Testis (tissue), 2 donors: ENCODE measurements around the gene VCX.

ENCODE experiments used
- POLR2A ChIP-seq: fragments of 450-650 bp; IDR thresholded peaks from one replicate; pipeline ENCODE4 v1.6.1; 2017; ENCODE audit warnings: antibody characterized with exemption, mild to moderate bottlenecking, moderate library complexity
- TF ChIP-seq, protein P1 (sequence below), 3 experiments: fragments of 450-650 bp in 2 of 3; fragments of 200-600 bp in 1 of 3; sonication (generic) in 1 of 3; IDR thresholded peaks; one replicate each; pipeline ENCODE4 v1.5.1; 2016 to 2019; ENCODE audit warnings: antibody characterized with exemption in 3 of 3, mild to moderate bottlenecking in 2 of 3, moderate library complexity in 1 of 3

DNA sequence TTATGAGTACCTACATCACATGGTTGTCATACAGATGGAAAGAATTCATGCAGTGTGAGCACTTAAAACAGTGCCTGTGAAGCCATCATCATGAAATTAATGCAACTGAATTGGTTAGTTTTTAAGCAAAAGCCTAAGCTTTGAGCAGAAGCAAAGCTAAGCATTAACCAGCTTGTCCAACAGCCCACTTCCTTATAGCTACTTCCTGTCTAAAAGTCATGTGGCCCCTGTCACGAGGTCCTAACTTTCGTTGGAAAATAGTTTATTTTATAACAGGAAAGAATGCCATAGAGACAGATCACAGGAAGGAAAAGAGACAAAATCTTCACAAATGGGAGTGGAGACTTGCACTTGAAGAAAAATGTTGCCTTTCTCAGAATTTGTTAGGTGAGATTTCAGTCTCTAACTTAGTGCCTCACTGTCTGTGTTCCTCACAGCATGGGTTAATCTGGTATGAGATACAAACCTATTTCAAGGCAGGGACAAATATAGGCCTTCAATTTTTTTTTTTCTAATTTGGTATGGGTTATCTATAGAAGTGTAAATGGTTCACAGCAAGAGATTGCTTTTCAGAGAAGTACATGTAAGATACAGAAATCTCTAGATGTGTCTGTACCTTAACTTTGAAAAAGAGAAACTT is 27.7 kb upstream of the VCX start:
- TF ChIP-seq, protein P1, sequence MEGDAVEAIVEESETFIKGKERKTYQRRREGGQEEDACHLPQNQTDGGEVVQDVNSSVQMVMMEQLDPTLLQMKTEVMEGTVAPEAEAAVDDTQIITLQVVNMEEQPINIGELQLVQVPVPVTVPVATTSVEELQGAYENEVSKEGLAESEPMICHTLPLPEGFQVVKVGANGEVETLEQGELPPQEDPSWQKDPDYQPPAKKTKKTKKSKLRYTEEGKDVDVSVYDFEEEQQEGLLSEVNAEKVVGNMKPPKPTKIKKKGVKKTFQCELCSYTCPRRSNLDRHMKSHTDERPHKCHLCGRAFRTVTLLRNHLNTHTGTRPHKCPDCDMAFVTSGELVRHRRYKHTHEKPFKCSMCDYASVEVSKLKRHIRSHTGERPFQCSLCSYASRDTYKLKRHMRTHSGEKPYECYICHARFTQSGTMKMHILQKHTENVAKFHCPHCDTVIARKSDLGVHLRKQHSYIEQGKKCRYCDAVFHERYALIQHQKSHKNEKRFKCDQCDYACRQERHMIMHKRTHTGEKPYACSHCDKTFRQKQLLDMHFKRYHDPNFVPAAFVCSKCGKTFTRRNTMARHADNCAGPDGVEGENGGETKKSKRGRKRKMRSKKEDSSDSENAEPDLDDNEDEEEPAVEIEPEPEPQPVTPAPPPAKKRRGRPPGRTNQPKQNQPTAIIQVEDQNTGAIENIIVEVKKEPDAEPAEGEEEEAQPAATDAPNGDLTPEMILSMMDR (IDR thresholded peaks at IDR 0.05) = no peak
- no peak for TF ChIP-seq POLR2A
